Keratinocyte (primary cell): ENCODE results near the gene SPTBN2. TPM values are rescaled to one million over a fixed set of nuclear protein-coding genes. Genes with fewer than 3 reads are reported as not detected.

Experiments used
- DNase-seq: peaks from one replicate; pipeline ENCODE4 v3.0.0-alpha.2; 2011; ENCODE audit warnings: low read depth, missing footprints, low spot score
- FAIRE-seq: peaks from 2 replicates; lab custom pipeline; 2011; peaks lifted over from hg19 to GRCh38; lab: Jason Lieb, UNC
- H2AFZ ChIP-seq: 2 replicates; pipeline ENCODE4 v1.6.0; 2012; ENCODE audit warnings: low read length, control low read depth, inconsistent platforms; ENCODE audit not compliant: control insufficient read depth
- H3K27ac ChIP-seq: 2 replicates; pipeline ENCODE4 v1.5.1; 2011; ENCODE audit warnings: low read length; ENCODE audit not compliant: control insufficient read depth, insufficient read depth
- H3K27me3 ChIP-seq: 3 replicates; pipeline ENCODE4 v1.6.0; 2011; ENCODE audit warnings: low read length; ENCODE audit not compliant: control insufficient read depth, insufficient read depth; ENCODE audit errors: extremely low read depth
- H3K36me3 ChIP-seq, 2 experiments: 2 replicates in 1 of 2; 3 replicates in 1 of 2; pipeline ENCODE4 v1.5.1; 2011; ENCODE audit warnings: low read length in 2 of 2, mild to moderate bottlenecking in 1 of 2; ENCODE audit not compliant: control insufficient read depth in 2 of 2, insufficient read depth in 2 of 2; ENCODE audit errors: extremely low read depth in 1 of 2
- H3K4me1 ChIP-seq: 3 replicates; pipeline ENCODE4 v1.5.1; 2011; ENCODE audit warnings: low read length; ENCODE audit not compliant: control insufficient read depth, insufficient read depth; ENCODE audit errors: extremely low read depth
- H3K4me2 ChIP-seq: 3 replicates; pipeline ENCODE4 v1.6.0; 2011; ENCODE audit warnings: low read depth, low read length; ENCODE audit not compliant: control insufficient read depth, insufficient read depth; ENCODE audit errors: extremely low read depth
- H3K4me3 ChIP-seq, 3 experiments: fragments of 200-600 bp in 1 of 3; sonication (generic) in 1 of 3; 2 replicates in 2 of 3; 3 replicates in 1 of 3; pipeline ENCODE4 v1.5.1; 2011 to 2016; ENCODE audit warnings: low read length in 3 of 3, mild to moderate bottlenecking in 3 of 3, control low read depth in 2 of 3, inconsistent platforms in 1 of 3, low read depth in 1 of 3, mixed read lengths in 1 of 3, mixed run types in 1 of 3, moderate library complexity in 1 of 3; ENCODE audit not compliant: control insufficient read depth in 2 of 3, insufficient read depth in 2 of 3; ENCODE audit errors: extremely low read depth in 1 of 3
- H3K79me2 ChIP-seq: 2 replicates; pipeline ENCODE4 v1.6.0; 2012; ENCODE audit warnings: low read length; ENCODE audit not compliant: control insufficient read depth, insufficient read depth
- H3K9ac ChIP-seq: 3 replicates; pipeline ENCODE4 v1.6.0; 2011; ENCODE audit warnings: low read length; ENCODE audit not compliant: control insufficient read depth, insufficient read depth; ENCODE audit errors: extremely low read depth
- H3K9me1 ChIP-seq: 3 replicates; pipeline ENCODE4 v1.6.0; 2011; ENCODE audit warnings: low read length; ENCODE audit not compliant: control insufficient read depth, insufficient read depth; ENCODE audit errors: extremely low read depth
- H3K9me3 ChIP-seq: 2 replicates; pipeline ENCODE4 v1.5.1; 2012; ENCODE audit warnings: low read depth, low read length; ENCODE audit not compliant: control insufficient read depth
- H4K20me1 ChIP-seq: 3 replicates; pipeline ENCODE4 v1.6.0; 2011; ENCODE audit warnings: low read length; ENCODE audit not compliant: control insufficient read depth, insufficient read depth; ENCODE audit errors: extremely low read depth
- CTCF ChIP-seq, 3 experiments: IDR thresholded peaks in 1 of 3; conservative IDR thresholded peaks in 1 of 3; optimal IDR thresholded peaks in 1 of 3; 2 replicates in 2 of 3; 3 replicates in 1 of 3; pipeline versions ENCODE3 to v1.5.1; 2011; ENCODE audit warnings: low read length in 3 of 3, mild to moderate bottlenecking in 3 of 3, moderate library complexity in 2 of 3, control low read depth in 1 of 3, inconsistent platforms in 1 of 3; ENCODE audit not compliant: insufficient read depth in 2 of 3; ENCODE audit errors: extremely low read depth in 1 of 3
- EZH2 ChIP-seq: IDR thresholded peaks from one replicate; pipeline ENCODE4 v1.6.1; 2012; ENCODE audit warnings: inconsistent platforms, mild to moderate bottlenecking, low read length, moderate library complexity
- dilution Hi-C: fragments of 300-500 bp; cut with MboI; formaldehyde crosslinking; loops from one replicate; pipeline ENCODE4 v1.7.0; 2020; ENCODE audit warnings: low sequenced_read_pairs; ENCODE audit not compliant: extremely low pct_ligation_motif_present
- polyA plus RNA-seq, 5 experiments: library from polyadenylated mRNA; depleted of rRNA in 3 of 5; stranded (reverse) in 3 of 5; stranded (forward) in 1 of 5; unstranded in 1 of 5; fragments of >200 nt; gene quantifications; 1 replicate in 1 of 5; 2 replicates in 3 of 5; 3 replicates in 1 of 5; pipeline versions ENCODE4 v1.2.1 to v1.2.3, GENCODE V29; 2011 to 2012; ENCODE audit warnings: missing spikeins in 2 of 5, low read depth in 1 of 5, low replicate concordance in 1 of 5

The SPTBN2 gene
- polyA plus RNA-seq, 1 donor (not counting 4 experiments of a cell fraction or from before 2014, with no cell fraction given): 7.8 TPM

DNA sequence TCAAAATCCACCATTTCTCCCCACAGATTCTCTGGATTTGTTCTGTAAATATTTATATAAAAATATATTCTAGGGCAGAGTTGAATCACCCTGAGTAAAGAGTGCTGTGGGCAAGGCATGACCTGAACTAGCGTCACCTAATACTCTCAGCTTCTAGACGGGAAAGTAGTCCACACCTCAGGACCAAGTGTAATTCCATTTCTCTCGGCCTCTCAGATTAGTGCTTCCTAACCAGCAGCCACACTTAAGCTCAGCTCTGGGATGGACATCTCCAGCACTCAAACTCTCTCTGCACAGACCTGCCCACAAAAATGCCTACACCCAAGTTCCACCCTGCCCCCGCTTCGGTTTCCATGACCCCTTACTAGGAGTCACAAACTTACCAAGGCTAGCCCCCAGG, 5.3 kb downstream of the SPTBN2 start:
- no peaks in the 10 kb centered on the region for H3K9me3 ChIP-seq
- peaks cover 25% of the 10 kb centered on the region for H3K4me1 ChIP-seq
- no peak overlapping the region for H3K9ac ChIP-seq
- no peaks in the 10 kb centered on the region for H3K79me2 ChIP-seq
- peaks cover 1 to 5% of the 10 kb centered on the region in 2 experiments for H3K36me3 ChIP-seq
- dilution Hi-C loops: no loop called here
- no peaks in the 10 kb centered on the region for H3K27me3 ChIP-seq
- no peak for DNase-seq
- no peak overlapping the region for H2AFZ ChIP-seq
- no peak overlapping the region for H3K4me2 ChIP-seq
- no peak overlapping the region for H3K27ac ChIP-seq
- no peaks in the 10 kb centered on the region for H4K20me1 ChIP-seq
- no peaks in the 10 kb centered on the region for H3K9me1 ChIP-seq
- no peak for TF ChIP-seq EZH2
- TF ChIP-seq CTCF (optimal IDR thresholded peaks at IDR 0.05 in 1 of 3, IDR thresholded peaks at IDR 0.05 in 1 of 3, conservative IDR thresholded peaks at IDR 0.05 in 1 of 3; ENCODE audit: extremely low read depth in 1 of 3, insufficient read depth in 2 of 3, low read length in 3 of 3): no peak
- no peak for FAIRE-seq
- H3K4me3 ChIP-seq: no peak overlapping the region

DNA sequence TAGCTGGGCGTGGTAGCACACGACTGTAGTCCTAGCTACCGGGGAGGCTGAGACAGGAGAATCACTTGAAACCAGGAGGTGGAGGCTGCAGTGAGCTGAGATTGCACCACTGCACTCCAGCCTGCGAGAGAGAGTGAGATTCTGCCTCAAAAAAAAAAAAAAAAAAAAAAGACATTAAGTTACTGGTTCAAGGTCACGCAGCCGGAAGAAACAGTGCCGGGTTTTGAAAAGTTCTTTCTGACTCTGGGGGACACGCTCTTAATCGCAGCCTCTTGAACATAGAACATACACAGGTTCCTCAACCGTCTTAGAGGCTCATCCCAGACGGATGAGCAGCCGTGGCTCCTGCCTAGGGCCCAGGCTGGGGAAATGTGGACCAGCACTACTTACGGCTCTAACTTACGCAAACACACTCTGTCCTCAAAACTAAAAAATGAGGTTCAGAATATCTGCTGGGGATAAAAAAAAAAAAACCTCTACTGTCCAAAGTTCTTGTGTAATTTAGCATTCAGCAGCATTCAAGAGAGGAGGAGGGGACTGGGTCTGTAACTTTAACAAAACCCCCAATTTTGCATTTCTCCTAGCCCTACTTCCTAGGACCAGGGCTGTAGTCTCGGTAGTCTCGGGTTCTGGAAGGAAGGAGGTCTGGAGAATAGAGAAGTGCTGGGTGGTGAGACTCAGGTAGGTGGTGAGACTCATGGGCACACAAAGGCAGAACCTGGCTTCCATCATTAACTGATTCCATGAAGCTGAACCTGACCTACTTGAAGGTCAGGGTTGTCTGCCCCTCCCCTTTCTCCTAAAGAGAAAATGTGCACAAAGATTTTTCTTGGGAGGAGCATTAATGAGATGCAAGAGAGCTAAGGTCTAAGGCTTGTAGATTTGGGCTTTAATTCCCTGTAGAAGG, 6.0 kb downstream of the SPTBN2 start:
- Histone ChIP-seq H3K4me2 (no peak overlapping the region), H2AFZ (no peak overlapping the region), H3K79me2 (no peaks in the 10 kb centered on the region), H4K20me1 (no peaks in the 10 kb centered on the region), H3K9ac (no peak overlapping the region), H3K4me3 (no peak overlapping the region), H3K4me1 (peaks cover 32% of the 10 kb centered on the region), H3K36me3 (peaks cover 1 to 5% of the 10 kb centered on the region in 2 experiments), H3K27ac (no peak overlapping the region), H3K9me3 (no peaks in the 10 kb centered on the region), H3K9me1 (peaks cover 3% of the 10 kb centered on the region), H3K27me3 (no peaks in the 10 kb centered on the region)
- FAIRE-seq: no peak
- DNase-seq: no peak
- dilution Hi-C loops: no loop called here
- no peak for TF ChIP-seq CTCF (optimal IDR thresholded peaks at IDR 0.05 in 1 of 3, IDR thresholded peaks at IDR 0.05 in 1 of 3, conservative IDR thresholded peaks at IDR 0.05 in 1 of 3; ENCODE audit: extremely low read depth in 1 of 3, insufficient read depth in 2 of 3, low read length in 3 of 3)
- TF ChIP-seq EZH2: no peak
